Spleen (tissue), 7 donors: ENCODE results near the gene PXDN.

ENCODE experiments used
- CTCF ChIP-seq, 11 experiments: fragments of 200-600 bp in 7 of 11; fragments of 450-650 bp in 4 of 11; sonication (generic) in 4 of 11; IDR thresholded peaks in 8 of 11; conservative IDR thresholded peaks in 3 of 11; 1 replicate in 7 of 11; 2 replicates in 4 of 11; pipeline versions ENCODE4 v1.4.0 to v1.8.0; 2016 to 2021; ENCODE audit warnings: antibody characterized with exemption in 11 of 11, inconsistent platforms in 4 of 11, mild to moderate bottlenecking in 1 of 11
- POLR2A ChIP-seq, 3 donors: fragments of 450-650 bp; IDR thresholded peaks; one replicate each; pipeline ENCODE4 v1.5.1; 2017; ENCODE audit warnings: antibody characterized with exemption in 3 of 3, mild to moderate bottlenecking in 1 of 3
- POLR2AphosphoS5 ChIP-seq, 3 donors: sonication (generic); formaldehyde crosslinking; IDR thresholded peaks; one replicate each; pipeline ENCODE4 v1.5.1; 2017; ENCODE audit warnings: antibody characterized with exemption in 3 of 3
- donor health status: DM: no; HTN: no; CAD: no; lungs with moderate emphysema.
- donor health status: DM: no; HTN: no; CAD: no.
- donor health status: DM: no; HTN: no; CAD: no.

- TF ChIP-seq POLR2A (IDR thresholded peaks at IDR 0.05) (no peak), CTCF (IDR thresholded peaks at IDR 0.05 in 8 of 11, conservative IDR thresholded peaks at IDR 0.05 in 3 of 11) (no peak), POLR2AphosphoS5 (IDR thresholded peaks at IDR 0.05) (no peak)
Measured at GRCh38 chr2:1758171-1758570, 13.9 kb upstream of the PXDN start.
